Ishikawa (cell line): ENCODE measurements around the gene C10orf62.

Experiments
- CEBPB ChIP-seq: IDR thresholded peaks from 2 replicates; pipeline ENCODE4 v1.6.1; 2012
- CREB1 ChIP-seq: IDR thresholded peaks from 2 replicates; pipeline ENCODE4 v1.6.1; 2012; ENCODE audit warnings: low read depth
- EGR1 ChIP-seq: IDR thresholded peaks from 2 replicates; pipeline ENCODE4 v1.6.1; 2012
- EP300 ChIP-seq: IDR thresholded peaks from 2 replicates; pipeline ENCODE4 v1.6.1; 2012; ENCODE audit warnings: borderline replicate concordance
- FOXM1 ChIP-seq: IDR thresholded peaks from 2 replicates; pipeline ENCODE4 v1.6.1; 2012; ENCODE audit warnings: low read depth, borderline replicate concordance
- NFIC ChIP-seq: IDR thresholded peaks from 2 replicates; pipeline ENCODE4 v1.6.1; 2012
- RAD21 ChIP-seq: IDR thresholded peaks from 2 replicates; pipeline ENCODE4 v1.6.1; 2012; ENCODE audit warnings: low read depth
- TAF1 ChIP-seq: IDR thresholded peaks from 2 replicates; pipeline ENCODE4 v1.6.1; 2012; ENCODE audit warnings: low read depth, mild to moderate bottlenecking
- TCF12 ChIP-seq: IDR thresholded peaks from 2 replicates; pipeline ENCODE4 v1.6.1; 2012; ENCODE audit warnings: low read depth
- TEAD4 ChIP-seq: IDR thresholded peaks from 2 replicates; pipeline ENCODE4 v1.6.1; 2012
- YY1 ChIP-seq: IDR thresholded peaks from 2 replicates; pipeline ENCODE4 v1.6.1; 2012; ENCODE audit warnings: low read depth
- ZBTB7A ChIP-seq: IDR thresholded peaks from 2 replicates; pipeline ENCODE4 v1.6.1; 2012; ENCODE audit warnings: low read depth
- TF ChIP-seq, protein P1 (sequence below): IDR thresholded peaks from 2 replicates; pipeline ENCODE4 v1.6.1; 2012; ENCODE audit warnings: low read depth, mild to moderate bottlenecking
- TF ChIP-seq, protein P2 (sequence below): IDR thresholded peaks from 2 replicates; pipeline ENCODE4 v1.6.1; 2012
- TF ChIP-seq, protein P3 (sequence below): IDR thresholded peaks from 2 replicates; pipeline ENCODE4 v1.6.1; 2012

The C10orf62 gene

DNA sequence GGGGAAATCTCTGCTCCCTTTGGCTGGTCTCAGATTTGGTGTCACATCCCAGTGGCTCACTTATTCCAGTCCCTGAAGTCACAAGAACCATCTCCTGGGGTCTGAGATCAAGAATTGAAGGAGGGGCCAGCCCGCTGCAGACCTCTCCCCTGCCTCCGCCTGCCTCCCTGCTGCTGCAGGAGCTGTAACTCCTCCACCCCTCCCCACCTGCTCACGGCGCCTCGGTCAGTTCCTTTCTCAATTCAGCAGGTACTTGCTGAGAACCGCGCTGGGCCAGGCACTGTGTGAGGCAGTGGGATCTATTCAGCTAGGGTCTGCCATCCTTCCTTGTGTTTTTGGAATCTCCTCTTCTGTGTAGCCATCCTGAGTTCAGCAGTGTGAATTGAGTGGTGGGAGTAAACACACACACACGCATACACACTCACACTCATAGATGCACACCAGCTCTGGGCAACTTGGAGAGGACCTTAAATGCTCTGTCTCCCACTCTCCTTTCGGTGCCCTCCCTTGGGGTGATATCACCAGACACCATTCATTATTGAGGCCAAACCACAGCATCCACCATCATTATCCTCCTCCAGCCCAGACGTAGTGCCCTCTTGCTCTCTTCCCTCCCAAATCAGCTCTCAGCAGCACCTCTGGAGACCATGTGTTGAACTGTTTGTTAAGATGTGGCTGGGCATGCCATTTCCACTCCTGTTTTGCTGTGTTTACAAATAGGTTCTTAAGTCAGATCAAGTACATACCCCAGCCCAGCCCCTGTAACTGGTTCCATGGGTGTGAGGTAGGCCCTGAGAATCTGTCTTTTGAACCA, 39.0 kb upstream of the C10orf62 start:
- TF ChIP-seq YY1 (no peak), RAD21 (no peak), CREB1 (no peak), CEBPB (no peak), TCF12 (no peak), NFIC (no peak), FOXM1 (no peak)

DNA sequence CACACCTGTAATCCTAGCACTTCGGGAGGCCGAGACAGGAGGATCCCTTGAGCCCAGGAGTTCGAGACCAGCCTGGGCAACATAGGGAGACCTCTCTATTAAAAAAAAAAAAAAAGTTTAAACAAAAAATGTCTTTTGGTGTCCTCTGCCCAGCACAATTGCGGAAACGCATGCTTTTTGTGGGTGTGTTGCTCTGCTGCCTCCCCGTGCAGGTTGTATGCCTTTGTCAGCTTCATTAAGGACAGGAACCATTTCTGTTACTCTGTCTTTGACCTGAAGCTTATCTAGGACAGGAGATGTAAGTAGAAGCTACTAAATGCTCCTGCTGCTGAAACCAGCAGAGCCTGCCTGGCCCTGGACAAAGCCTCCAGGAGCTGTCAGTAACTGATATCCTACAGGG, 38.2 kb upstream of the C10orf62 start:
- no peak for TF ChIP-seq NFIC
- TF ChIP-seq, protein P1, sequence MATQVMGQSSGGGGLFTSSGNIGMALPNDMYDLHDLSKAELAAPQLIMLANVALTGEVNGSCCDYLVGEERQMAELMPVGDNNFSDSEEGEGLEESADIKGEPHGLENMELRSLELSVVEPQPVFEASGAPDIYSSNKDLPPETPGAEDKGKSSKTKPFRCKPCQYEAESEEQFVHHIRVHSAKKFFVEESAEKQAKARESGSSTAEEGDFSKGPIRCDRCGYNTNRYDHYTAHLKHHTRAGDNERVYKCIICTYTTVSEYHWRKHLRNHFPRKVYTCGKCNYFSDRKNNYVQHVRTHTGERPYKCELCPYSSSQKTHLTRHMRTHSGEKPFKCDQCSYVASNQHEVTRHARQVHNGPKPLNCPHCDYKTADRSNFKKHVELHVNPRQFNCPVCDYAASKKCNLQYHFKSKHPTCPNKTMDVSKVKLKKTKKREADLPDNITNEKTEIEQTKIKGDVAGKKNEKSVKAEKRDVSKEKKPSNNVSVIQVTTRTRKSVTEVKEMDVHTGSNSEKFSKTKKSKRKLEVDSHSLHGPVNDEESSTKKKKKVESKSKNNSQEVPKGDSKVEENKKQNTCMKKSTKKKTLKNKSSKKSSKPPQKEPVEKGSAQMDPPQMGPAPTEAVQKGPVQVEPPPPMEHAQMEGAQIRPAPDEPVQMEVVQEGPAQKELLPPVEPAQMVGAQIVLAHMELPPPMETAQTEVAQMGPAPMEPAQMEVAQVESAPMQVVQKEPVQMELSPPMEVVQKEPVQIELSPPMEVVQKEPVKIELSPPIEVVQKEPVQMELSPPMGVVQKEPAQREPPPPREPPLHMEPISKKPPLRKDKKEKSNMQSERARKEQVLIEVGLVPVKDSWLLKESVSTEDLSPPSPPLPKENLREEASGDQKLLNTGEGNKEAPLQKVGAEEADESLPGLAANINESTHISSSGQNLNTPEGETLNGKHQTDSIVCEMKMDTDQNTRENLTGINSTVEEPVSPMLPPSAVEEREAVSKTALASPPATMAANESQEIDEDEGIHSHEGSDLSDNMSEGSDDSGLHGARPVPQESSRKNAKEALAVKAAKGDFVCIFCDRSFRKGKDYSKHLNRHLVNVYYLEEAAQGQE: no peak
- TF ChIP-seq, protein P2, sequence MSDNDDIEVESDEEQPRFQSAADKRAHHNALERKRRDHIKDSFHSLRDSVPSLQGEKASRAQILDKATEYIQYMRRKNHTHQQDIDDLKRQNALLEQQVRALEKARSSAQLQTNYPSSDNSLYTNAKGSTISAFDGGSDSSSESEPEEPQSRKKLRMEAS: no peak
- no peak for TF ChIP-seq YY1
- no peak for TF ChIP-seq CREB1
- TF ChIP-seq FOXM1: no peak
- TF ChIP-seq EGR1: no peak
- TF ChIP-seq TAF1: no peak
- TF ChIP-seq TCF12: no peak
- no peak for TF ChIP-seq ZBTB7A
- no peak for TF ChIP-seq RAD21
- no peak for TF ChIP-seq EP300
- no peak for TF ChIP-seq CEBPB
- no peak for TF ChIP-seq TEAD4
- TF ChIP-seq, protein P3, sequence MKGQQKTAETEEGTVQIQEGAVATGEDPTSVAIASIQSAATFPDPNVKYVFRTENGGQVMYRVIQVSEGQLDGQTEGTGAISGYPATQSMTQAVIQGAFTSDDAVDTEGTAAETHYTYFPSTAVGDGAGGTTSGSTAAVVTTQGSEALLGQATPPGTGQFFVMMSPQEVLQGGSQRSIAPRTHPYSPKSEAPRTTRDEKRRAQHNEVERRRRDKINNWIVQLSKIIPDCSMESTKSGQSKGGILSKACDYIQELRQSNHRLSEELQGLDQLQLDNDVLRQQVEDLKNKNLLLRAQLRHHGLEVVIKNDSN: no peak

DNA sequence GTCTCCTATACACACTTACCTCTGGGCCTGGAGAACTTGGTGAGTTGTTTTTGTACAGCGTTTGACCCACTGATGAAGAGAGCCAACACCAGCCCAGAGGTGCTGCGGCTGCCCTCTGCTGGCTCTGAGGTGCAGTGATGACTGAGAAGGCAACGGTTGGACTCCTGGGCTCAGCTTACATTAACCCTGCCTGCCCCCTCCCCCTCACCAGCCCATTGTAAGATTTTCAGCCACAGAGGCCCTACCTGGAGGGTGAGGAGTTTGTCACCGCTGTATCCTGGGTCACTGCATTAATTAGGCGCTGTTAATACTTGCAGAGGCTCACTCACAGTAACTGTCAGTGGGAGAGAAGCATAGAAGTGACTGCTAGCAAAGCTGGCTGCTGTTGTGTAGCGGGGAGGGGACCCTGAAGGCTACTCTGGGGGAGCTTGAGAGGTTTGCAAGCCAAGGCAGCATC, 35.9 kb upstream of the C10orf62 start:
- TF ChIP-seq CEBPB (no peak), TCF12 (0 out of 2 replicates have a peak, but pooled peaks have one; percentile 31), YY1 (no peak), NFIC (no peak), TAF1 (no peak), RAD21 (peak; percentile 94)

DNA sequence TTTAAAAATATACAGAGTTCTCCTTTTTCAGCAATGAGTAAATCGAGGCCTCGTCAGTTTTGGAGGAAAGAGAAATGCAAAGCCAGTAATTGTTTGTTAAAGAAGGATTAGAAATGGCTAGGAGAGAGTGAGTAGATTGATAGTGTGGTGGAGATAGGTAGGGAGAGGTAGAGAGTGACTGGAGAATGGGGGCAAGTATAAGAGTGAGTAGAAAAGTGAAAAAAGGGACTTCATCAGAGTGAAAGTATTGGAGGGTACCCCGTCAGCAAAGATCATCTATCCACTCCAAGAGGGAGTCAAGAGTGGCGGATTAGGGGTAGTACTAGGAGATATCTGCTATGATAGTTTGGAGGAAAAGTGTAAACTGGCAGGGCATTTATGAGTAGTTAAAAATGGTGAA, 26.2 kb upstream of the C10orf62 start:
- TF ChIP-seq TEAD4 (no peak), ZBTB7A (no peak), NFIC (no peak), EGR1 (no peak), EP300 (no peak), YY1 (no peak), TAF1 (no peak), RAD21 (no peak), TCF12 (no peak), CEBPB (no peak)
- TF ChIP-seq, protein P1: no peak

DNA sequence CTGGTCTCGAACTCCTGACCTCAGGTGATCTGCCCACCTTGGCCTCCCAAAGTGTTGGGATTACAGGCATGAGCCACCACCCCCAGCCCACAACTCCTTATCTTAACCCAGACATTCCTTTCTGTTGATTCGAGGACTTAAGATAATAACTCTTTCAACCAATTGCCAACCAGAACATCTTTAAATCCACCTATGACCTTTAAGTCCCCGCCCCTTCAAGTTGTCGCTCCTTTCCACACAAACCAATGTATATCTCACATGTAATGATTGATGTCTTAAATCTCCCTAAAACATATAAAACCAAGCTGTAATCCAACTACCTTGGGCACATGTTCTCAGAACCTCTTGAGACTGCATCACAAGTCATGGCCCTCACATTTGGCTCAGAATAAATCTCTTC, 24.7 kb upstream of the C10orf62 start:
- TF ChIP-seq EP300 (no peak), ZBTB7A (no peak), YY1 (no peak)
- TF ChIP-seq, protein P2: no peak

DNA sequence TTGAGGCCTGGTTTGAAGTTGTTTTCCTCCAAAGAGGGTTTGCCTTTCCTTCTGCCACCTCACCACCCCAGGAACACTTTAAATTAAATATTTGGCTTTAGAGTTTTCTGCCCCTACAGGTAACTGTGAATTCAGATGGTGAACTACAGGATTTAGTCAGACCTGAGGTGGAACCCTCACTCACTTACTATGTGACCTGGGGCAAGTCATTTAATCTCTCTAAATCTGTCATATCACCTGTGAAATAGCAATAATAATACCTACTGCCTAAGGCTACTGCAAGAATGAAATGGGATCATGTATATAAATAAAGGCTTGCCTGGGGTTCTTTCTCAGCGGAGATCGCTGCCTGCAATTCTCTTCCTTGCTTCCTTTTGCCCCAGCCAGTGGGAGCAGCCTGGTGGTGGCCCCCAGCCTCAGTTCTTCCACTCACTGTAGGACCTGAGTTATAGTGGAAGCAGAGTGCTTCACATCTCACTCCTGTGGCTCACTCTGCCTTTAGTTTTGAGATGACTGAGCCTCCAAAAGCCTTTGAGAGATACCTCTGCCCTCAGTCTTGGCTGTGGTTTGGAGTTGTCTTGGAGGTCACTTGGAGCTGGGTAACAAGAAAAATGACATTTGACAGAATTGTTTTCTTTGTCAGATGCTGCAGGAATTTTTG, 23.1 kb upstream of the C10orf62 start:
- TF ChIP-seq FOXM1: no peak
- TF ChIP-seq TCF12: no peak
- no peak for TF ChIP-seq EGR1
- no peak for TF ChIP-seq RAD21
- TF ChIP-seq, protein P3: no peak
- TF ChIP-seq ZBTB7A: no peak
- no peak for TF ChIP-seq CREB1
- TF ChIP-seq, protein P1: no peak
- TF ChIP-seq EP300: no peak
- no peak for TF ChIP-seq YY1
- no peak for TF ChIP-seq CEBPB
